Hepatocyte (in vitro differentiated cells): ENCODE data around the gene PCGF1. TPM values are rescaled to one million over a fixed set of nuclear protein-coding genes. Genes with fewer than 3 reads are reported as not detected.

Experiments
- DNase-seq: peaks from one replicate; pipeline ENCODE4 v3.0.0-alpha.2; 2016; ENCODE audit warnings: low spot score
- H2AFZ ChIP-seq: fragments of 200-600 bp; sonication (generic); 2 replicates; pipeline ENCODE4 v1.6.0; 2016; ENCODE audit warnings: antibody characterized with exemption, mild to moderate bottlenecking
- H3K27ac ChIP-seq: fragments of 200-600 bp; sonication (generic); 2 replicates; pipeline ENCODE4 v1.5.1; 2016; ENCODE audit warnings: mild to moderate bottlenecking
- H3K27me3 ChIP-seq: fragments of 200-600 bp; sonication (generic); 2 replicates; pipeline ENCODE4 v1.6.1; 2016
- H3K36me3 ChIP-seq: fragments of 200-600 bp; sonication (generic); replicated peaks from 2 replicates; pipeline ENCODE4 v1.5.1; 2016; ENCODE audit warnings: low read depth; ENCODE audit not compliant: insufficient read depth
- H3K4me1 ChIP-seq: fragments of 200-600 bp; sonication (generic); 2 replicates; pipeline ENCODE4 v1.5.1; 2016; ENCODE audit warnings: mild to moderate bottlenecking, moderate library complexity; ENCODE audit not compliant: insufficient read depth
- H3K4me2 ChIP-seq: fragments of 200-600 bp; sonication (generic); 2 replicates; pipeline ENCODE4 v1.6.0; 2016
- H3K4me3 ChIP-seq: fragments of 200-600 bp; sonication (generic); 2 replicates; pipeline ENCODE4 v1.5.1; 2016; ENCODE audit warnings: mild to moderate bottlenecking
- H3K79me2 ChIP-seq: fragments of 200-600 bp; sonication (generic); 2 replicates; pipeline ENCODE4 v1.6.0; 2017; ENCODE audit warnings: mild to moderate bottlenecking
- H3K9me2 ChIP-seq: fragments of 200-600 bp; sonication (generic); replicated peaks from 2 replicates; pipeline ENCODE4 v1.6.0; 2017; ENCODE audit warnings: mild to moderate bottlenecking; ENCODE audit not compliant: insufficient read depth
- H3K9me3 ChIP-seq: fragments of 200-600 bp; sonication (generic); 2 replicates; pipeline ENCODE4 v1.5.1; 2016; ENCODE audit warnings: low read depth, mild to moderate bottlenecking
- H4K20me1 ChIP-seq: fragments of 200-600 bp; sonication (generic); 2 replicates; pipeline ENCODE4 v1.6.0; 2016; ENCODE audit warnings: mild to moderate bottlenecking; ENCODE audit not compliant: insufficient read depth, poor library complexity, severe bottlenecking
- CTCF ChIP-seq: fragments of 200-600 bp; sonication (generic); IDR thresholded peaks from 2 replicates; pipeline ENCODE4 v1.5.1; 2016; ENCODE audit warnings: antibody characterized with exemption, mild to moderate bottlenecking; ENCODE audit not compliant: poor library complexity
- EZH2 ChIP-seq: fragments of 200-600 bp; sonication (generic); IDR thresholded peaks from 2 replicates; pipeline ENCODE4 v1.6.1; 2016; ENCODE audit warnings: antibody characterized with exemption, mild to moderate bottlenecking, borderline replicate concordance
- EZH2phosphoT487 ChIP-seq: fragments of 200-600 bp; sonication (generic); IDR thresholded peaks from one replicate; pipeline ENCODE4 v1.6.1; 2018; ENCODE audit warnings: antibody characterized with exemption, mild to moderate bottlenecking, low read depth, moderate library complexity; ENCODE audit not compliant: unreplicated experiment, severe bottlenecking
- WGBS: methylation state at CpG from one replicate; pipeline ENCODE4 v1.1.6; 2016; ENCODE audit warnings: low lambda C conversion rate; ENCODE audit errors: missing lambda C conversion rate; 5-methylcytosine and 5-hydroxymethylcytosine counted together
- polyA plus RNA-seq: library from polyadenylated mRNA; unstranded; fragments of >200 nt; fragmentation: Nextera tagmentation; extraction: Ambion mirVana; gene quantifications from 2 replicates; pipeline ENCODE4 v1.2.1, GENCODE V29; 2016
- total RNA-seq: library from RNA; depleted of rRNA; stranded (reverse); fragments of >200 nt; gene quantifications from 2 replicates; pipeline ENCODE4 v1.2.3, GENCODE V29; 2014

Gene PCGF1
- total and polyA plus RNA-seq, 2 experiments from 2014 or later, result 10.6 to 30.2 TPM

- H3K36me3 ChIP-seq, result no peaks in the 10 kb centered on the region
- H3K4me1 ChIP-seq, result peaks cover 18% of the 10 kb centered on the region
- peak overlapping the region; percentile 65 for H3K27ac ChIP-seq
- H4K20me1 ChIP-seq, result no peaks in the 10 kb centered on the region
- peak overlapping the region; percentile 82 for H3K4me2 ChIP-seq
- DNase-seq, result no peak
- TF ChIP-seq EZH2, result no peak
- TF ChIP-seq EZH2phosphoT487, result no peak
- TF ChIP-seq CTCF, result no peak
- peaks cover 37% of the 10 kb centered on the region for H3K79me2 ChIP-seq
- H2AFZ ChIP-seq, result peak overlapping the region; percentile 41
- WGBS, result 7% methylated on average over 10 of the region's 10 CpGs
- no peaks in the 10 kb centered on the region for H3K9me3 ChIP-seq
- H3K9me2 ChIP-seq, result no peaks in the 10 kb centered on the region
- no peaks in the 10 kb centered on the region for H3K27me3 ChIP-seq
- H3K4me3 ChIP-seq, result peak overlapping the region; percentile 44
Measured at GRCh38 chr2:74458938-74459363, 48.5 kb downstream of the PCGF1 start.

- Histone ChIP-seq H2AFZ (peak within 1 kb of the TSS; percentile 41), H3K4me1 (peaks cover 15% of the 10 kb centered on the region), H3K9me3 (no peaks in the 10 kb centered on the region), H3K27me3 (no peaks in the 10 kb centered on the region), H3K4me3 (peak within 1 kb of the TSS; percentile 44), H3K79me2 (peaks cover 34% of the 10 kb centered on the region), H3K9me2 (no peaks in the 10 kb centered on the region), H3K36me3 (no peaks in the 10 kb centered on the region), H3K4me2 (peak within 1 kb of the TSS; percentile 82), H4K20me1 (no peaks in the 10 kb centered on the region), H3K27ac (peak within 1 kb of the TSS; percentile 95)
- 1% methylated on average over 31 of the region's 38 CpGs for WGBS
- peak; percentile 99 for DNase-seq
- TF ChIP-seq EZH2phosphoT487, result no peak
Measured at GRCh38 chr2:74458132-74458937, 49.2 kb downstream of the PCGF1 start, which contains the start of gene WBP1. Gene WBP1, plus strand, starts transcription at chr2:74458438. Its CDS starts 165 bp downstream, at chr2:74458603.

GRCh38 chr2:74457549-74458131, 49.9 kb downstream of the PCGF1 start:
- Histone ChIP-seq H3K27ac (peak overlapping the region; percentile 95), H3K4me2 (peak overlapping the region; percentile 82), H3K36me3 (no peaks in the 10 kb centered on the region), H3K9me2 (no peaks in the 10 kb centered on the region), H3K79me2 (peaks cover 31% of the 10 kb centered on the region), H4K20me1 (no peaks in the 10 kb centered on the region), H3K4me1 (peaks cover 15% of the 10 kb centered on the region), H3K4me3 (peak overlapping the region; percentile 23), H3K27me3 (no peaks in the 10 kb centered on the region), H3K9me3 (no peaks in the 10 kb centered on the region), H2AFZ (peak overlapping the region; percentile 36)
- peak; percentile 91 for DNase-seq
- 2% methylated on average over 33 of the region's 46 CpGs for WGBS
- TF ChIP-seq EZH2 (no peak), EZH2phosphoT487 (no peak), CTCF (no peak)

- no peaks in the 10 kb centered on the region for H3K9me2 ChIP-seq
- no peaks in the 10 kb centered on the region for H3K27me3 ChIP-seq
- peak overlapping the region; percentile 36 for H2AFZ ChIP-seq
- peak overlapping the region; percentile 23 for H3K4me3 ChIP-seq
- TF ChIP-seq CTCF (no peak), EZH2phosphoT487 (no peak), EZH2 (no peak)
- H3K4me2 ChIP-seq, result peak overlapping the region; percentile 82
- peaks cover 15% of the 10 kb centered on the region for H3K4me1 ChIP-seq
- H4K20me1 ChIP-seq, result no peaks in the 10 kb centered on the region
- 1% methylated on average over 27 of the region's 27 CpGs for WGBS
- peaks cover 31% of the 10 kb centered on the region for H3K79me2 ChIP-seq
- no peak for DNase-seq
- no peaks in the 10 kb centered on the region for H3K9me3 ChIP-seq
- peak overlapping the region; percentile 95 for H3K27ac ChIP-seq
- no peaks in the 10 kb centered on the region for H3K36me3 ChIP-seq
Measured at GRCh38 chr2:74457129-74457548, 50.4 kb downstream of the PCGF1 start.
